ENCODE results near the gene SLC10A7.

SLC10A7 gene

DNA sequence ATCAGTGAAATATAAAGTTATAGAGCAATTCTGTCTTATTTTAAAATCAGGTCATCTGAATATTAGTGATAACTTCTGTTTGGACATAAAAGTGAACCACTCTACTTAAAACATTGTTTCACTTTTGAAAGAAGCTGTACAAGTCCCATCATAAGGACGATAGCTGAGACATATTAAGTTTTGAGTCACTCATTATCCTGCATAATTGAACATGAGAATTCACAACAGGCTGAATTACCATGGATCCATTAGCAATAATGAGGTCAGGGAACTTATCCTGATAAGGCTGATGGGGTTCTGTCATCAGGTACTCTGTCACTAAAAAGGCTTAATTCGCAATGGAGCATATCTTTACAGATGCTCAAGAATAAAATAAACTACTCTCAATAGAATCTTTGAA, 227.0 kb downstream of the SLC10A7 start:
- no peak for DNase-seq

DNA sequence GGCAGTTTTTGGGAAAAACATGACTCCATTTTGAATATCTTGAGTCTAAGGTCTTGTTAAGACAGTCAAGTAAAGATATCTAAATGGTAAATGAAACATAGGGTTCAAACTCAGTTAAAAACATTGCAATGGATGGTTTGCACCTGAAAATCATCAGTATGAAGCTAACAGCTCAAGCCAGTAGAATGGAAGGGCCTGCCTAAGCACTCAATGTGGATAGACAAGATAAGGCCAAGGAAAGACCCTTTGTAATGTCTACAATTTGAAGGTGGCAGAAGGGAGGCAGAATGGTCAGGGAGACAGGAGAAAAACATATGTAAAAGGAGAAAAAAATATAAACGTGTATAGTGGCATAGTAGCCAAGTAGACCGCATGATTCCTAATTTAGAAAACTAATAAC, 229.2 kb downstream of the SLC10A7 start:
- no peak for DNase-seq

DNA sequence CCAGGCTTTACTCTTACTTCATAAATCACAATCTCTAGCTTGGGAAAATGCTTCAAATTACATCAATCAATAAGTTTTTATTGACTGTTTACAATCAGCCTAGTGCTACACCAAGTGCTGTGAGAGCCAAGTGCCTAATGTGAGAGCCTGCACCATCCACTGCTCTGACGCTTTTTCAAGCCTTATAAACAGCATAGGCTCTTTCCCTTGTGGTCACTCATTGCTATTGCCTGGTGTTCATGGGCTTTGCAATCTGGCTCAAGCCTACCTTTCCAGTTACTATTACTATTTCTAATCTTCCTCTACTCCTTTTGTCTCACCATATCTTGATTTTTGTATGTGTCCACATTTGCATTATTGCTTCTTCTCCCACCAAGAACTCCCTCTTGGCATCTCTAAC, 230.4 kb downstream of the SLC10A7 start:
- no peak for DNase-seq

DNA sequence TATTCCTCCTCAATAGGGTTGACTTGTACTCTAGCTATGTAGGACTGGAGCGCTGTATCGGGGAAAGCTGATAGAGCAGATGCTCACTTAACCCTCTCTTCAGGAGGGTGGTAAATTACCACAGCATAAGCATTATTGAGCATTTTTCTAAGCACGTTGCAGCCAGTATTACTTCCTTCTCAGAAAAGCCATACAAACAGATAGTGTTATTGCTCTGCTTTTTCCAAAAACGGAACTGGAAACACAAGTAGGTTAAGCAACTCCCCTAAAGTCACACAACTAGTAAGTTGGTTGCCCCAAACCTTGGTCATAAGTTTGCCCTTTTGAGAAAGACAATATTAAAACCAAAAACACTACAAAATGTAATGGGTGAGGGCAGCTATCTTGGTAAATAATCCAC, 233.5 kb downstream of the SLC10A7 start:
- DNase-seq, result no peak

DNA sequence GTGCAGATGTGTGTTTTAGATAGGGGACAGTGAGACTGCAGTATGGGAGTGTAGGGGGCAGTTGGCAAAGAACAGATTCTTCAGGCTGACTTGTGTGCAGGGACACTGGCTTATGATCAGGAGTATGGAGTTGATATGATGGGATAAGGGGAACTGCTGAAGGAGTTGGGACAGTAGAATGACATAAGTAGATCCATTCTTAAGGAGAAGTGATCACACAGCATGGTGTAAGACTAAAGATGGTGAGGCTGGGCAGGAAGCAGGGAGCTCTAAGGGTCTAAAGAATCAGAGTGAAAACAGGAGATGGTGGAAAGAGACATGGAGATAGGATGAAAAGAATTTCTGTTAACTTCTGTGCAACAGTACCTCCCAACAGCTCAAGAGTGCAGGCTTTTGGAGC, 236.7 kb downstream of the SLC10A7 start:
- no peak for DNase-seq

DNA sequence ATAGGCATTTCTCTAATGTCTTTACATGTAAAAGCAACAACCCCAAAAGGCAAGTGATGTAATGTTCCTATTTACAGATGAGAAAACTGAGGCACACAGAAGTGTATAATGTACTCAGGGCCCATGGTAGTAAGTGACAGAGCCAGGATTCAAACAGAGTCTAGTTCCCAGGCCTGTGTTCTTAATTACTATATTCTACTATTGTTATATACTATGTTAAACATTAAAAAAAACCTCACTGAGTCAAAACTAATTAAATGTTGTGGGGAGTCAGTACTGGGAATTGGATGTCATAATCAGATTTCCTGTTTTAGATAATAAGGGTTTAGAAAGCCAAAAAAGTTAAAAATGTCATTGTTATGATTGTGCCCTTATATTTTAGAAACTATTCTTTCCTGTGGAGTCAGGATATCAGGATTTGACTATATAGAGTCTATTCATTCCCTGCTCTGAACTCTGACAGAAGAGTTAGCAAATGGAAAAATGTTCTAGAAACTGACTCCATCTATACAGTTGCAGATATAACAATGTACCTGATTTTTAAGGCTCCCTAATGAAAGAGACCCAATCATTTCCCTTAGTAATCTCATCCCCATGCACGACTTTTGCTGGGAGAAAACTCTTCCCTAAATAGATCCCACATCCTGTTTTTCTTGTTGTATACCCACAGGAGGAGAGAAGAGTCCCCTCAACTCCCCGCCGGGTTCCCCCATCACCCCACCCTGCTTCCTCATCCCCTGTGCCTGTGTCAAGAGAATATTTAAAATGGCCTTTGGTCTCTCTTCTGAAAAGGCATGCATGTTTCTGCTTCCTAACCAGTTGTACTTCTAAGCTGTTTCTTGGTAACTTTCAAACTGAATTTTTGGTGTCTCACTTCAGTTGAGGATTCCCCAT, 237.7 kb downstream of the SLC10A7 start:
- no peak for DNase-seq

DNA sequence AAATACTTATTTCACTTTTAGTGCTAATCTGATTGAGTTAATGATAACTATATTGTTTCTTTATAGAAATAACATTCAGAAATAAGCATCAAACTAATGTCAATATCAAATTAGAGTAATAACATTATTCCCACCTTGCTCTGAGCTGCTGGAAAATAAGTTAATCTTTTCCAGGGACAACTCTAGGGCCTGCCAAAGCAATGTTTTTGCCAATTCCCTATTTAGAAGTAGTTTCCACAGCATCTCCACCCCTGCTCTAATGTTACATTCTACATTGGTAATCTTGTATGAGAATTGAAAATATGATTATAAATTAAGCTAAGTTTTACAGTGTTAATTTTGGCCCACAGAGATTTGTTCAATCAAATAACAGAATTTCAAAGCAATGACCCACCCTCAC, 239.1 kb downstream of the SLC10A7 start:
- DNase-seq, result no peak

DNA sequence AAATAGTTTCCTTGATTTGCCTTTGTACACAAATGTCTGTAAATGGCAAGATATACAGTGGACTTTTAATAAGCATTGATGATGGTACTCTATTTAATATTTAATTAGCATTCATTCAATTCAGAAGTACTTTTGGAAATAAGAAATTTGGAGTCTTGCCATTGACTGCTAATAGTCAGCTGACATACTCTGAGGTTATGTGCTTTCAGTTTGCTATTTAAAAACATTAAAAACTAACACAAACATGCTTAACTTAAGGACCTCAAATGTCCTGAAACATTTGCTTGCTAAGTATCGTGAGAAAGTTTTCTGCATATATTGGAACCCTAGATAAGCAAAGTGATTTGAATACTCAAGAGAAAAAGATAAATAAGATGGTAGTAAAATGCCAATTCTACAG, 242.8 kb downstream of the SLC10A7 start:
- DNase-seq, result no peak

DNA sequence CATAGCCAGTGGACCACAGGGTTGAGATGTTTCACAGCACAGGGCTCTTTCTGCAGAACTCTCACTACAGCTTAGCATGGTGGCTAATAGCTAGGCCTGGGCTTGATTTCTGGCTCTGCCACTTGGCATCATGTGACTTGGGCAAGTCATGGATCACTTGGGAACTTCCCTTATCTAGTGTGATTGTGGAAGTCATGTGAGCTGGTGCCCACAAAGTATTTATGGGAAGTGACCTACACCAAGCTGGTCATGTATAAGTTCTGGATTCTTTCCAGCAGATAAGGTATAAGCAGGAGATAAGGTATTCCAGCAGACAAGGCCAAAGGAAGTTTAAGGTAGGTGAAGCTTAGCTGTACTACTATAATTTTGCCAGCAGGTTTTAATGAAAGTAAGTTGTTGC, 246.4 kb downstream of the SLC10A7 start:
- DNase-seq, result no peak

DNA sequence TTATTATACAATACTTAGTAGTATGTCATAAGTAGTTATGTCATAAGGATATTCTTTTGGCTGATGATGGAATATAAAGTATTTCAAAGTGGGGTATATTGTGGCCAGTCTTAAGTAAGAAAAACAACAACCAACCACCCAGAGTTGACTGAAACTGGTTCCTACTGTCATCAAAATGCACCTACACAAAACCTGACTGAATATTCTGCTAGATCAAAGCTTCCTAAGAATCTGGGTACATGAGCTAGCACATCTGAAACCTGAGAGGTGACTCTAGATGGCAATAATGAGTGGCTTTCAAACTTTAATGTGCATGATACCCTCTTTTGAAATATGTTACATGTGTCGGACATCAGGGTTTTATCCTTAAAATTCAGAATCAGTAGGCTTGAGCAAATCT, 247.0 kb downstream of the SLC10A7 start:
- no peak for DNase-seq

DNA sequence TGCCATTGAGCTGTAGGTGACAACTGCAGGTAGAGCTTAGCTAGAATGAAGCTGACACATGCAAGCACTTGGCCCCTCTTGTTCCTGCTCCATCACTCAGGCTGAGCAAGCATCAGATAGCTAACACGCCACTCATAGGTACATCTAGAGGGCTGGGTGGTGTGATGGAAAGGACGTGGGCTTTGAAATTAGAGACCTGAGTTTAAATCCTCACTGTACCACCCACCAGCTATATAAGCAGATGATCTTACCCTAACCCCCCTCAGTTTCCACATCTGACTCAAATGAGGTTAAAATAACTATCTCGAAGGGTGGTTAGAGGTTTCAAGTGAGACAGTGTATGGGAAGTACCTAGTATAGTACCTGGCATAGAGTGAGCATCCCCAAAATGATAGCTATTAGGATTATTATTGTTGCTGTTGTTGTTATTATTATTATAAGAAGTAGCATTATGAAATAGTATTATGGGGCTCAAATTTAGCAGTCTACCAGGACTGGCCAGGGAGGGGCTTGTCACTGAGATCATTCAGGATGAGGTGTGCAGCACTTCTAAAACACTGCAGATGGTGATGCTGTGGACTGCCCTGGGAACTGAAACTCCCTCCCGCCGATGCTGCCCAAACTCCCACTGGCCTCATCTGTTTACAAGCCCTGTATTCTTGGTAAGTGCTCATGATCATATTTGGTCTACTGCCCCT, 248.4 kb downstream of the SLC10A7 start:
- DNase-seq, result no peak

DNA sequence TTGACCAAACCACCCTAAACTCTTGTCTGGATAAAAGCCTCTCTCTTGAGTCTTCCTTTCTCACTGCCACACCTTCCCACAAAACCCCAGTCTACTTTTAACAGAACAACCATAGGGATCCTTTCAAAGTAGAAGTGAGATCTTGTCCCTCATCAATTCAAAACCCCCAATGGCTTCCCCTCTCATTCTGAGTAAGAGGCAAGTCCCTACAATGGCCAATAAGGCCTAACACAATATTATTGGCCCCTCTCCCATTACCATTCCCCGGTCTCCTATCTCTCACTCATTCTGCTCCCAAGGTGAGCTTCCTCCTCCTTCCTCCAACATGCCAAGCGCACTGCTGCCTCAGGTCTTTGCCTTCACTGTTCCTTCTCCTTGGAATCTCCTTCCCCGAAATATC, 250.3 kb downstream of the SLC10A7 start:
- DNase-seq, result no peak

DNA sequence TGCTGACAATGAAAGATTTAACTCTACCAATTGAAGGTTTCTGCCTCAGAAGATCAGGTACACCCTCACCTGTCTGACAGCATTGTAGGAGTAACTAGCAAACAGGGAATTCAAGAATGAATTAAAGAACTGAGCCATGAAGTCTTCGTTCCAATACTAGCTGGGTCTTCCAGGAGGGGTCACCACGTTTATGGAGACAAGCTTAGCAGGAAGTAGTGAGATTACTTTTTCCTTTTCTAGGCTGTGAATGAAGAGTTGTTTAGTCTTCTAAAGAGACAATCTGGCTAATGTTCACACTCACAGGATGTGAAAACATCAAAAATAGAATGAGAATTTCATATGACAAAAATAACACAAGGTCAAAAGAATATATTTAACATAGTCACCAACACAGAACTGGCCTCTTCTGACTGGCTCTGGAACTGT, 252.5 kb downstream of the SLC10A7 start:
- DNase-seq, result no peak

DNA sequence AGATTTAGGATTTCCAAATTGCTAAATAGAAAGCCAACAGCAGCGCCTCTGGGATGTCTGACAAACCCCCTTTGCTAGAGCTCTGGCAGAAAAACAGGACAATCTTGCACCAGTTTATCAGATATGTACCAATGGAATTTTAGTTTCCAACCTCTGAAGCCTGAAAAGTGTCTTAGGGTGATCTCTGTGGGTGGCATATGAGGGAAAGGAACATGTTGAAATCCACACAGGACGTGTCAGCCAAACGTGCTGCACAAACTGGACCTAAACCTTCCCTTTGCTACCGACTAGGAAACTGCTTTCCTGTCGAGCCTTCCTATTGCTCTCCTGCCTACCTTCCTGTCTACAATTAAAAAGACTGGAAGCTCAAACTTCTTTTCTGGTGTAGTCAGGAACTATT, 253.9 kb downstream of the SLC10A7 start:
- DNase-seq, result no peak

DNA sequence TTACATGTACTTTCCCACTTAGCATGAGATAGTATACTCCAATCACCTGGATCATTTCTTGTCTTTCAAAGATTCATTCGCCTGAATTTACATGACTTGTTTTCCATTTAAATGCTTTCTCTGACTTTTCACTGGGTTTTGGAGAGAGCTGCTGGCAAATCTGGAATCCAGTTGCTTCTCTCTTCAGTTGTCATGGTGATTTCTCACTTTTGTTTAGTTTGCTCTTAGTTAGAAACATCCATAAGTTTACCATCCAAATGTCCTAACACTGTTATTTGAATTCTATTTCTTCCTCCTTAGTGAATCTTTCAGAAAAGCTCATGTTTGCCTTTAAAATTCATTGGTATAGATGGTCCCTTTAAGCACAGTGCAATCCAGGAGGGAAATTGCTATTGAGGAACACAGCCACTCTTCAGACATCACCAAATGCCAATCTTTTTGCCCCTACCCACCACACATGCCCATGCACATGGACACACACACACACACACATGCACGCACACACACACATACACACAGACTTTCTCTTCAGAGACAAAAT, 255.7 kb downstream of the SLC10A7 start:
- DNase-seq, result no peak

DNA sequence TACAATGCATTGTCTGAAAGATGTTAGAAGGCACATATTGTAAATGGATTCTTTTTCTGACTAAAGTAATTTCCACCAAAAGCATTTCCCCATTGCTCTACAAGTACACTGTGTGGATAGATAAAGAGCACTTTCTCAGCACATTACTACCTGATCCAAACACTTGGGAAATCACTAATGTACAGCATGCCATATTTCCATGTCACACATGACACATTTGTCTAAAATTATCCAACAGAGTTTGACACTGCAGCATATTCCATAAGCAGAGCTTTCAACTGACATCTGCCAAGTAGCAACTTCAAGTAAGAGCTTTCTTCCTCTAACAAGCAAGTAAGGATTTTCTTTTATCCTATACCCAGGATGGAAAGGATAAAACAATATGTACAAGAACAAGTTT, 257.9 kb downstream of the SLC10A7 start:
- no peak for DNase-seq

DNA sequence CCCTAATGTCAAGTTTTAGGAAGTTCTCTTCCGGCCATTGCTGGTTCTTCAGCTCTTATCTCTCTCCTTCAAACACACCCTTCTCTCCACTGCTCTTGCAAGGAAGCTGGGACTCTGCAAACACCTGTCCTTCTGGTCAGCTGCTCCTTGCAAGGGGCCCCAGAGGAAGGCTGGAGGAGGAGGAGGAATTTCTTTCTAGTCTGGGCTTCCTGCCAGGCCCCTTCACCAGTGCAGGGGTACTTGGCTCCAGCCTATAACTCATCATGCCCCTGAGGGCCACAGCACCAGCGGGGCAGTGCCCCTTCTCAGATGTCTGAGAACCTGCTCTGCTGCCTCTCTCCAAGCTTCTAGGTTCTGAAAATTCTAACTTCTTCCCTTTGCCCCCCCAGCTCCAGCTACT, 260.7 kb downstream of the SLC10A7 start:
- DNase-seq, result no peak

DNA sequence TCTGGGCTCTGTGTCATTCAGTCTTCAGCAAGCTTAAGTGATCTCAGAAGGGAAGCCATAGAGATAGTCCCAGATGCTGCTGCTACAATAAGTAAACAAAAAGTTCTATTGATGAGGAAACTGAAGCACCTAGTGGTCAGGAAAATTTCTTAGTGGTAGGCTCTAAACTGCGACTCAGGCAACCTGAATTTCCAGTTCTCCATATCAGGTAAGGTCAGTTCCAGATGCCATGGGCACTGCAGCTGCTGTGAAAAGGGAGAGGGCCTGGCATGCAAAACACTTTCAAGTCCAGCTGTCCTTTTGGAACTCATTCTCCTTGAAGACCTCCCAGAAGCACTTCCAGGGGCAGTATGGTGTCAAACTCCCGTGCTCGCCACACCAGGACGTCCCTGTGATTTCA, 261.2 kb downstream of the SLC10A7 start:
- no peak for DNase-seq

DNA sequence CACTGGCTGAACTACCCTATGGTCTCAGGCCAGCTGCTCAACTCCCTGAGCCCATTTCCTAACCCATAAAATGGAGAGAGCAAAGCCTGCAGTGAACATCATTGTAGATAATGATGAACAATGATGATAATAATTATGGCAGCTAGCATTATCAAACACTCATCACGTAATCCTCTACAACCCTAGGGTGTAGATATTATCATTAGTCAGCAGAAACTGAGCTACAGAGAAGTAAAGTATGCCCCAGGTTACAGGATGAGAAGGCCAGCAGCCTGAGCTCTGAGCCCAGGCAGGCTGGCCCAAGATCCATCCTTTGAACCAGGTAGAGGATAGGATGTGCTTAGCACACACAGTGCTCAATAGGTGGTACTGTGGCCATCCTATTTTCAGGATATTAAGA, 264.2 kb downstream of the SLC10A7 start:
- DNase-seq, result no peak

DNA sequence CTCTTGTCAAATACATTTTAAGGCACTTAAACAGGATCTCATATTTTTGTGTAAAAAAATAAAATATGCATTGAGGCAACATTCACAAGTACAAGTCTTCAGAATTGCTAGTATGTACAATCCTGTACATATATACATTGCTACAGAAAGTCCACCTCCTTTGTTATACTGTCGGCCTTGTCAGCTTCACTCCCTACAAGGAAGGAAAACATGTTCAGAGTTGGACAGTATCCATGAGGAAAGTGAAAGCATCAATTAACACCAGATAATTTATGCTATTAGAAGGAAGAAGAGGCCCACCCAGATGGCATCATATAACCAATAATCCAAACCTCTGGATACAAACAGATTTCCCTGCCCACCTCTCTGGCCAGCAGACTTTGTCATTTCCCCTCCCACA, 265.4 kb downstream of the SLC10A7 start:
- no peak for DNase-seq

DNA sequence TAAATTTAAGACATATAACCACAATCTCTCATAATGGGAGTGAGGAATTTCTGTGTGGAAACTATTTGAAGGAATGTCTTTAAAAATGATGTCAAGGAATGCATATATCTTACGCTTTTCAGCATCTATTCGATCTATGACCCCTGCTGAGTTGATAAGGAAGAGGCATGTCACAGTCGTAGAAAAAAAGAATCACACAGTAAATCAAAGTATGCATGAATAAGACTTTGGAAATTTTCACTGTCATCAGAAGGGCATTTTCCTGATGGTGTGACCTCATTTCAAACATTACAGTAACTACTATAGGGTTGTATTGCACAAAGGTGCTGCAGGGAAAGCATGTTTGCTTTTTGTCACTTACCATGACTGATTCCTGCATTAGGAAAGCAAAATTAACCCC, 265.9 kb downstream of the SLC10A7 start:
- no peak for DNase-seq

DNA sequence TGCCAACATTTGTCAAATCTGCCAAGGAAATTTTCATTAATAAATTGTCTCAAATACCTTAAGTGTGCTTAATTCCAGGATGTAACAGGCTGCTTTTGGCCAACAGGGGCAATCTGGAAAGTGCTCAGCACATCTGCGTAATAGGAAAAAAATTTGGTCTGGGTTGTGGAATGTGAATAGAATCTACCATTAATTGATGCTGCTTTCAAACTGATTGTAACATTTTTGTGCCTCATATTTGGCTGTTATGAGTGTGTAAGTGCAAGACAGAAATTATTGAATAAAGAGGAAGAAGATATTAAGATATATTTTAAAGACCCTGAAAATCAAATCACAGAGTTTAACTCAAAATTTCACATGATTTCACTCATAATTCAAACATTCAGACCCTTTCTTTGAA, 266.3 kb downstream of the SLC10A7 start:
- DNase-seq, result no peak

DNA sequence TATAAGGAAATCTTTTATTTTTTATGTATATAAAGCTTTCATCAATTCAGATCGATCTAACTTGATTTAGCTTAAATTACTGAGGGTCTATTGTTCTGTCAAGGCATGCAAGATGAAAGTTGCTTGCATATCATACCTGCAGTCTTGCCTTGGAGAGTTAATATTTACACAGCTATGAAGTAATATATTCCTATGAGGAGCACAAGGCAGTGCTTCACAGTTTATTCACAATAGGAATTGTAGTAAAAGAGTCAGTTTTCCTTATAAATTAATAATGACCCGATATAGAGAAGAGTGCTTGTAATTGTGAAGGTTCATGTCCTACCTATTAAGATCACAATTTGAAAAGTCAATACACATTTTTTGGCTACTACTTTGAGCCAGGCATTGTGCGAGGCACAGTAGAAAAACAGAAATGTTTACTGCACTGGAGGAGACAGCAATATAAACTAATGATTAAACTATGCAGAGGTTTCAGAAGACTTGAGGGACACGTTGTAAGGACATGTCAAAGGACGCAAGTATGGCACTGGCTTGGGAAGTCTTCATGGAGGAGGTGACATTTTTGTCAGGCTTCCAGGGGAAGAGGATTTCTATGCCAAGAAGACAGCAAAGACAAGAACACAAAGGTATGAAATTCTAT, 268.6 kb downstream of the SLC10A7 start:
- no peak for DNase-seq

DNA sequence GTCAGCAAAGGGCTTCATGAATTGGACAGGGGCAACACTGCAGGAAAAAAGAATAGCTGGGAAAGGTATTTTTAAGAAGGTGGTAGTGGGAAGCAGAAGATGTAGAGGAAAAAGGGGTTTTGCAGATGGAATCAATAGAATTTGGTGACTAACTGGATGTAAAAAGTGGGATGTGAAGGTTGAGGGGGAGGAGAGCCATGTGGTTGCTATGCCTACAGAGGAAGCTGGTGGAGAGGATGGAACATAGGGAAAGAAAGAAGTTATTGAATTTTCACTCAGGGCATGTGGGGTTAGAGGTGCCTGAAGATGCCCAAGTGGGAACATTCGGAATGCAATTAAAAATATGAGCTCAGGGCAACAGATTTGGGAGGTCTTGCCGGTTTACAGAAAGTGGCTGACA, 274.4 kb downstream of the SLC10A7 start:
- no peak for DNase-seq

All from CD4-positive, alpha-beta T cell treated with Interferon gamma for 1 hour (primary cell).